Mucosa of descending colon (tissue), 3 donors: ENCODE results near the gene TIMM23. TPM values are rescaled to one million over a fixed set of nuclear protein-coding genes. Genes with fewer than 3 reads are reported as not detected.
"Not testable (repeated sequence)": the region's sequence is repeated elsewhere in the genome, so short reads cannot be mapped to it uniquely, and the experiment has no call there.

ENCODE experiments used
- ATAC-seq: fragments of 200-7000 bp; cut with Tn5 transposase; one replicate; pipeline ENCODE4 v1.9.1; 2020; ENCODE audit warnings: mild to moderate bottlenecking, moderate library complexity
- DNase-seq, 3 donors: peaks; one replicate each; pipeline ENCODE4 v3.0.0-alpha.2; 2020
- H3K36me3 ChIP-seq: fragments of 200-600 bp; one replicate; pipeline ENCODE4 v1.8.0; 2021; ENCODE audit warnings: low read depth, mild to moderate bottlenecking
- H3K4me1 ChIP-seq: fragments of 200-600 bp; one replicate; pipeline ENCODE4 v1.8.0; 2021; ENCODE audit warnings: low read depth, mild to moderate bottlenecking
- H3K4me3 ChIP-seq: fragments of 200-600 bp; one replicate; pipeline ENCODE4 v1.8.0; 2021; ENCODE audit warnings: mild to moderate bottlenecking
- H3K9me3 ChIP-seq: fragments of 200-600 bp; one replicate; pipeline ENCODE4 v1.8.0; 2021; ENCODE audit warnings: mild to moderate bottlenecking
- CTCF ChIP-seq: fragments of 200-600 bp; IDR thresholded peaks from one replicate; pipeline ENCODE4 v1.8.0; 2022; ENCODE audit warnings: antibody characterized with exemption, mild to moderate bottlenecking
- intact Hi-C, 2 donors: fragments of 100-400 bp; cut with DNase I in 1 of 2; cut with micrococcal nuclease in 1 of 2; formaldehyde crosslinking; loops; one replicate each; pipeline versions ENCODE4 v1.11.0 to v1.11.1; 2022; cut with DNase I, micrococcal nuclease
- total RNA-seq, 3 donors: library from RNA; stranded (reverse); fragmentation: NEBNext Ultra II Directional in 2 of 3; extraction: Animal tissue kit (Norgen Biotek cat#: 25700) in 2 of 3; gene quantifications; one replicate each; pipeline versions ENCODE4 v1.2.1 to v1.2.4, GENCODE V29; 2021 to 2023
- donor health status: DM: no; HTN: no; CAD: no; lungs with moderate emphysema.
- donor health status: DM: no; HTN: no; CAD: no.
- donor health status: DM: no; HTN: yes; CAD: no.

The TIMM23 gene
- total RNA-seq, 3 donors from 2014 or later, result 39.5 to 47.9 (median 47.6) TPM

- DNase-seq, result no peak
- Histone ChIP-seq H3K4me3 (no peak overlapping the region), H3K36me3 (no peaks in the 10 kb centered on the region), H3K9me3 (no peaks in the 10 kb centered on the region), H3K4me1 (no peaks in the 10 kb centered on the region)
- no peak for TF ChIP-seq CTCF
- no peak for ATAC-seq
- intact Hi-C loops, result no loop called here
Measured at GRCh38 chr10:46000538-46000937, 28.2 kb downstream of the TIMM23 start.

GRCh38 chr10:46001187-46001756 is 29.0 kb downstream of the TIMM23 start:
- no peaks in the 10 kb centered on the region for H3K4me1 ChIP-seq
- no peaks in the 10 kb centered on the region for H3K9me3 ChIP-seq
- H3K36me3 ChIP-seq, result no peaks in the 10 kb centered on the region
- intact Hi-C loops, result no loop called here
- H3K4me3 ChIP-seq, result no peak overlapping the region
- DNase-seq (no peak), ATAC-seq (no peak)
- no peak for TF ChIP-seq CTCF

- H3K36me3 ChIP-seq, ATAC-seq, H3K4me3 ChIP-seq, intact Hi-C loops, DNase-seq, H3K4me1 ChIP-seq, H3K9me3 ChIP-seq: not testable (repeated sequence)
Measured at GRCh38 chr10:46002189-46002687, 29.9 kb downstream of the TIMM23 start.

GRCh38 chr10:46002916-46003693 is 30.8 kb downstream of the TIMM23 start:
- no peak for TF ChIP-seq CTCF
- no peaks in the 10 kb centered on the region for H3K4me1 ChIP-seq
- no peak overlapping the region for H3K4me3 ChIP-seq
- ATAC-seq, result no peak
- no peaks in the 10 kb centered on the region for H3K9me3 ChIP-seq
- no peaks in the 10 kb centered on the region for H3K36me3 ChIP-seq
- intact Hi-C loops, result no loop called here
- DNase-seq, result no peak

- ATAC-seq (no peak), DNase-seq (no peak)
- Histone ChIP-seq H3K36me3 (no peaks in the 10 kb centered on the region), H3K4me3 (no peak overlapping the region), H3K9me3 (no peaks in the 10 kb centered on the region), H3K4me1 (no peaks in the 10 kb centered on the region)
- intact Hi-C loops, result no loop called here
- no peak for TF ChIP-seq CTCF
Measured at GRCh38 chr10:46004963-46005362, 32.7 kb downstream of the TIMM23 start.

GRCh38 chr10:46005383-46005782 is 33.1 kb downstream of the TIMM23 start:
- Histone ChIP-seq H3K4me3 (no peak overlapping the region), H3K36me3 (peaks cover 1% of the 10 kb centered on the region), H3K9me3 (no peaks in the 10 kb centered on the region), H3K4me1 (no peaks in the 10 kb centered on the region)
- DNase-seq (no peak), ATAC-seq (no peak)
- intact Hi-C loops, result no loop called here
- TF ChIP-seq CTCF, result no peak
